HG03342 (cell line): ENCODE data around the gene CLMP.
"Not testable (repeated sequence)": the region's sequence is repeated elsewhere in the genome, so short reads cannot be mapped to it uniquely, and the experiment has no call there.

Experiments used
- ATAC-seq: cut with Tn5 transposase; IDR thresholded peaks from one replicate; pipeline ENCODE4 v1.9.1; 2021; ENCODE audit warnings: mild to moderate bottlenecking, moderate library complexity; ENCODE audit not compliant: unreplicated experiment

CLMP gene

GRCh38 chr11:123060277-123061000, 134.6 kb downstream of the CLMP start:
- ATAC-seq: no peak

GRCh38 chr11:123059041-123059920, 135.8 kb downstream of the CLMP start:
- ATAC-seq: not testable (repeated sequence)

DNA sequence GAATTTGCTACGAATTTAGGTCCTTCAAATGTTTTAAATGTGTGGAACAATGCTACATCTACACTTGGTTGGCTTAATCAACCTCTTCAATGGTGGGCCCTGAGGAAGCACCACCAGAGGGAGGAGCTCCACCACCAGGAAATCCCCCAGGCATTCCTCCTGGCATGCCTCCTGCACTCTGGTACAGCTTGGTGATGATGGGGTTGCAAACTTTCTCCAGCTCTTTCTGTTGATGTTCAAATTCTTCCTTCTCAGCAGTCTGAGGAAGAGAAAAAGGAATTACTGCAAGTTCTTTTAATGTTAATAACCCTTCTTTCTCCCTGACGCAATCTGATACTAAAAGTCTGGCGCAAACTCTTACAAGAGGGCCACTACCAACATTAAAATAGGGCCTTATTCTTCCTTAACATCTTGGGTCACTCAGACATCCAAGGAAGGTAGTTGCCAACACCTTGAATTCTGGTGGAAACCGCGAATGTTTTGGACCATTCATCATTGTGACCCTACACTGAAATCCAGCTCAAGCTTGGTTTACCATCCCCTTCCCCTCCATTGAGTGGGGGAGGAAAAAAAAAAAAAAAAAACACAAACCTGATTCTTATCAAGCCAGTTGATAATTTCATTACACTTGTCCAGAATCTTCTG, 137.3 kb downstream of the CLMP start:
- no peak for ATAC-seq

DNA sequence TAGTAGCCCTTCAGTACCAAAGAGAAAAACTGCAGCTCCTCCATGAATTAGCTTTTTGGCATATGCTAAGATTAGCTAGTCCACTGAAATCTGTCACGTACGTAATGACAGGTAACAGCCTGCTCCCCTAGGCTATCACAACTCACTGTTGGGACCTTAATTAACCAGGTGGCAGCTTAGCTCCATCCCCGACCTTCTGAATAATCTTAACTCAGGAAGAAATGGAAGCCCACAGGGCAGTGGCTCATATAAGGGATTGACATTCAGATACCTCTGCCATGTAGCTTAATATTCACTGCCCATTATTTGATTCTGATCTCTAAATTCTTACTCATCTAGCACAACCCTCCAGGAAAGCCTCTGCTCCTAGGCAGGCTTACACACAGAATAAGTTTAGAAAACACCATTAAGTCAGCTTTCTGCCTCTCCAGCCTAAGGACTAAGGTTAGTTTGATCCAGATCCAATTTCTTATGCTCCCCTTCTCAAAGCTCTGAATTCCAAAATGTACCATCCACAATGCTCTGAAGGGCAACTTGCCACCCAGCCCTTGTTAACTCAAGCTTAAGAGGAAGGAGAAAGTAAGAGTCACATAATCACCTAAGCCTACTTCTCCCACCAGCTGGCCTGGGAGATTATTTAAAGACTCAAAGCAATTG, 138.1 kb downstream of the CLMP start:
- ATAC-seq: no peak

DNA sequence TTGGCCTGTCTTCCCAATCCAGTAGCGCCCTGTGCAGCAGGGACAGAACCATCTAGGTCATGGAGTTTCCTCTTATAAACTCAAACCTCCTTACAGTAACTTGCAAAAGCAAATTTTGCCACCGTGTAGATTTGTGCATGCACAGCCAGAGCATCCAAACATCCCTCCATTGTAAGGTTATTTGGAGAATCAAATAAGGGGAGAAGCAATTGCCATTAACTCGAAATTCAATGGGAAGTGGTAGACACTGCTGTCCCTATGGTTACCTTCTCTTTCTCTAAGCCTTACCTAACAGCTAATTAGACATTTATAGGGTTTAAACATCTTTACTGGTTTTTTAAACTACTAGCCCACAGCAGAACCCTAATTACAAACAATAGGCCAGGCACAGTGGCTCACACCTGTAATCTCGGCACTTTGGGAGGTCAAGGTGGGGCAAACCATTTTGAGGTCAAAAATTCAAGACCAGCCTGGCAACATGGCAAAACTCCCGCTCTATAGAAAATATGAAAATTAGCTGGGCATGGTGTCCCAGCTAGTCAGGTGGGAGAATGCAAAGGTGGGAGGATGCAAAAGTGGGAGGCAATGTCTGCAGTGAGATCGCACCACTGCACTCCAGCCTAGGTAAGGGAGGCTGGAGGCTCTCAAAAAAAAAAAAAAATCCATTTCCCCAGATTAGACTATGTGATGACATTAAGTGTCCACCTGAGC, 139.7 kb downstream of the CLMP start:
- no peak for ATAC-seq

DNA sequence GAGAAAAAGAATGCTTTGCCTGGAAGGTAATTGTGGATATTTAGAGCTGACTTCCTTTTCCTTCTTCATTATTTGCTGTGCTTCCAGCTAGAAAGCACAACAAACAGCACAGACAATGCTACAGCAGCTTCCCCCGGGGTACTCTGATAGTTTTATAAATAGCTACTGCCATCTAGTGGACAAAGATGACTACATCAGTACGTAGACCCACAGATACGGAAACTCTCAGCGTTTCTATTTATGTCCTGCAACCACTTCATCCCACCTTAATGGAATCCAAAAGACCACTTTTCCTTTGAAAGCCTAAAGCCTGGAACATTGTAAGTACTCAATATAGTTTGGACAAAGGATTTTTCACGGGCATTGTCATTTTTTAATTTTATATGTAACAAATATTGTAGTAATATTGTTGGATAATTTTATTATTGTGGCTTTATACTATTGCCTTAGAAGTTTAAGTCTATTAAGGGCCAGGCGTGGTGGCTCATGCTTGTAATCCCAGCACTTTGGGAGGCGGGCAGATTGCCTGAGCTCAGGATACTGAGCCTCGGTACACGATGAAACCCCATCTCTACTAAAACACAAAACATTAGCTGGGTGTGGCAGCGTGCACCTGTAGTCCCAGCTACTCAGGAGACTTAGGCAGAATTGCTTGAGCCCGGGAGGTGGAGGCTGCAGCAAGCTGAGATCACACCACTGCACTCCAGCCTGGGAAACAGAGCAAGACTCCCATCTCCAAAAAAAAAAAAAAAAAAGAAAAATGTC, 140.6 kb downstream of the CLMP start:
- ATAC-seq: peak; percentile 77

GRCh38 chr11:123052901-123053721, 141.9 kb downstream of the CLMP start:
- no peak for ATAC-seq

- ATAC-seq: no peak
These were observed 143.4 kb downstream of the CLMP start for GRCh38 chr11:123051634-123052033.

GRCh38 chr11:123051146-123051545, 143.9 kb downstream of the CLMP start:
- ATAC-seq: no peak

DNA sequence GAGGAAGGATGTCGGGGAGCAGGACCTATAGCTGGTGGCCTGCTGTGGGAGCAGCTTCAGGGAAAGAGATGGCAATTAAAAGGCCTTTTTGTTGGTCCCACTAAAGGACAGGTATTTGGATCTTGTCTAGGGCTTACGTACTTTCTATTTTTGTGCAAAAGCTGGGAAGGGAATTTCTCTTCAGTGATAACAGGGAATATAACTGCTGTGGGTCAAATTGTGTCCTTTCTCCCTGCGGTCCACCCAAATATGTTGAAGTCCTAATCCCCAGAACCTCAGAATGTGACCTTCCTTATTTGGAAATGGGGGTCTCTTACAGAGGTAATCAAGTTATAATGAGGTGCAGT, 147.1 kb downstream of the CLMP start:
- ATAC-seq: no peak

DNA sequence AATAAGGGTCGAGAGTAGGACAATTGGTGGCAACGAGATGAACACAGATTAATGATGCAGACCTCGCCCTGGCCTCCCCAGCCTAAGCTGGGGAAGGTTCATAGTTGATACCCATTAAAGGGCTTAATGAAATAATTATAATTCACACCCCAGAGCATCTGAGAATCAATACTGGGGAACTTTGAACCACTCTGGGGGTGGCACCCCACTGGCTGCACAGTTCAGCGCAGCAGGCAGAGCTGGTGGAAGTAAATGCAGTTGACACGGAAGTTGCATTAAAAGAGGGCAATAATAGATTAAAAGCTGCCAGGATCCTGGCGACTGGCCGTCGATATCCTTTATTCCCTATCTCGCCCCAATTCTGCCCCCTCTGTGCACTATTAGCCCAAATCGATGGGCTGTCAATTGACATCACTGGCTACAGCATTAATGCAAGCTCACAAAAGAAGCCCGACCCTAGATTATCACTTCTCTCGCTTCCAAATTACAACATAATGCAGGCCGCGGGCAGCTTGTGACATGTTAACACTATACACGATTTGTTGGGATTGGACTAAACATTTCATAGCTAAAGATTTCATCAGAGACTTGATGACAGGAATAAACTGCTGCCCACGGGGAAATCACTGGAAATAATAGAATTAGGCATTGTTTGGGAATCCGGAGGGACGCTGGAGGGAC, 147.6 kb downstream of the CLMP start:
- no peak for ATAC-seq

DNA sequence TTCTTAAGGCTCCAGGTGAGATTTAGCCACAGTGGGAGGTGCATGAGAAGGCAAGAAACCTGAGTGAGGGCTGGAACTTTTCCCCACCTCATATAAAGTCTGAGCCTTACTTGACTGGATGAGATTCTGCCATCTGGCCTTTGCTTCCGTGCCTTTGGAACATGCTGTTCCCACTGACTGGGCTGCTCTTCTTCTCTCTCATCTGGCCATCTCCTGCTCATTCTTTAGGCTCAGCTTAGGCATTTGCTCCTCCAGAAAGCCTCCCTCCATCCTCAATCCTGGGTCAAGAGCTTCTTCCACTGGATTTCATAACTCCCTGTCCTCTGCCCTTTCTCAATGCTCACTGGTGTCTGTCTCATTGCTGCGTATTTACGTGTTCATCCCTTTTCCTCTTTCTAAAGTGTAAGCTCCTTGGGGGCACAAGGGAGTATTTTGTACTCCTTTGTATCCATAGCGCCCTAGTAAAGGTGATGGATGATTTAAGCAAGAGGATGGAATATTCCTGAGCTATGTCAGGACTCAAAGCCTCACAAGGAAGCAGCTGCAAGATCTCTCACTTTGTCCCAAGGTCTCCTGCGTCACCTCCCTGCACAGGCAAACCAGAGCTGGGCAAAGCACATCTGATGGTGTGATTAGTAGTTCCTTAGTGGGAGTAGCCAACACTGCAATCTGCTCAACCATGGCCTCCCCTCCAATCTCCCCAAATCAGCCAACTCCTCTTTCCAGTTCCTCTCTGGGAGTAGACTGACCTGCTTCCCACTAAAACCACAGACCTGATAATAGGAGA, 148.4 kb downstream of the CLMP start:
- no peak for ATAC-seq

GRCh38 chr11:123045101-123045500, 149.9 kb downstream of the CLMP start:
- ATAC-seq: no peak

- no peak for ATAC-seq
These were observed 153.9 kb downstream of the CLMP start for GRCh38 chr11:123041185-123041584.

DNA sequence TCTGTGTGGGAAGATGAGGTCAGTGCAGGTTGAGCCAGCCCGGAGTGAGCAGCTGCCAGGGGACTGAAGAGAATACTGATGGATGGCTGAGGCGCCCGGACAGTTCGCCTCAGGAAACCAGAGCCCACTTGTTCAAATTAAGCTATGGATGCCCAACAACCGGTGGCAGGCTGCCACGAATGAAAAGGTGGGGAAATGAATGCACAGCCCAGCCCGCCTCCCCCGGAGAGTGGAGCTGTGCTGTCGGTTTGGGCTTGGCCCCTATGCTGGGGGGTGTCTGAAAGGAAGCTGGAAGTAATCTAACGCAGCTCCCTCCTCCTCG, 155.0 kb downstream of the CLMP start:
- no peak for ATAC-seq

GRCh38 chr11:123035831-123036230, 159.2 kb downstream of the CLMP start:
- no peak for ATAC-seq

- ATAC-seq: no peak
These were observed 160.5 kb downstream of the CLMP start for GRCh38 chr11:123034597-123034996.

- no peak for ATAC-seq
These were observed 161.2 kb downstream of the CLMP start for GRCh38 chr11:123033895-123034294.
